ENCODE data around the gene CHST5. TPM values are rescaled to one million over a fixed set of nuclear protein-coding genes. Genes with fewer than 3 reads are reported as not detected.
A peak's percentile ranks its signal among the peaks of the same experiment; 100 is the strongest.

The CHST5 gene
- total and polyA plus RNA-seq, 9 of the 15 experiments (the other 6 are each of a cell fraction or from before 2014, with no cell fraction given) = 0.06 to 0.21 (median 0.14) TPM; not detected in 5

- no peak for TF ChIP-seq NR0B1 (IDR thresholded peaks at IDR 0.05; ENCODE audit: partially characterized antibody)
- 0 out of 4 replicates have a peak, but pooled peaks of 1 of the 2 experiments have one; percentile 23 for TF ChIP-seq SRF (CRISPR knock-in tag; IDR thresholded peaks at IDR 0.05)
- TF ChIP-seq FOXA1 (IDR thresholded peaks at IDR 0.05; ENCODE audit: borderline replicate concordance) = no peak
- TF ChIP-seq SMARCA4 (IDR thresholded peaks at IDR 0.05) = peak; percentile 50; the same call in 1 of the 2 replicates
- no peak for TF ChIP-seq CAMTA2 (CRISPR knock-in tag; conservative IDR thresholded peaks at IDR 0.05)
- peak; percentile 93 for TF ChIP-seq NFIC (IDR thresholded peaks at IDR 0.05)
- no peak for TF ChIP-seq TCF7L2 (IDR thresholded peaks at IDR 0.05; ENCODE audit: low read depth, low read length)
- no peak for TF ChIP-seq CBX5 (IDR thresholded peaks at IDR 0.05; ENCODE audit: borderline replicate concordance, low read depth)
- TF ChIP-seq ERF (CRISPR knock-in tag; IDR thresholded peaks at IDR 0.05) = peak; percentile 79
- peak; percentile 32; the same call in 1 of the 2 replicates for TF ChIP-seq NCOA6 (IDR thresholded peaks at IDR 0.05)
- TF ChIP-seq ELK1 (CRISPR knock-in tag; IDR thresholded peaks at IDR 0.05) = no peak
- no peak for TF ChIP-seq CHD4 (IDR thresholded peaks at IDR 0.05; ENCODE audit: insufficient read depth, insufficient replicate concordance, low read depth, low read length, poor library complexity, severe bottlenecking)
- no peak for TF ChIP-seq ZNF23 (CRISPR knock-in tag; IDR thresholded peaks at IDR 0.05)
- TF ChIP-seq DPF2 (IDR thresholded peaks at IDR 0.05) = no peak; the same call in 1 of the 2 replicates
- no peak for TF ChIP-seq TFAM (CRISPR knock-in tag; conservative IDR thresholded peaks at IDR 0.05)
- no peak for TF ChIP-seq RBM14 (IDR thresholded peaks at IDR 0.05; ENCODE audit: borderline replicate concordance, insufficient read depth, low read depth, low read length)
- no peak for TF ChIP-seq IRF1 (CRISPR knock-in tag; IDR thresholded peaks at IDR 0.05; ENCODE audit: borderline replicate concordance)
- no peak for TF ChIP-seq ZNF512 (tag; IDR thresholded peaks at IDR 0.05)
- TF ChIP-seq TEAD4 (IDR thresholded peaks at IDR 0.05; ENCODE audit: low read length) = no peak
- TF ChIP-seq TEAD4 (CRISPR knock-in tag; IDR thresholded peaks at IDR 0.05; ENCODE audit: borderline replicate concordance) = no peak
- no peak for TF ChIP-seq THRA (IDR thresholded peaks at IDR 0.05)
These were observed 30.3 kb upstream of the CHST5 start, which contains the start of gene GABARAPL2 (continued) for GRCh38 chr16:75566040-75566757.

Measured in K562 (cell line).